ENCODE measurements around the gene DLST.
A peak's percentile ranks its signal among the peaks of the same experiment; 100 is the strongest.

The DLST gene

GRCh38 chr14:74952697-74953484, 71.2 kb downstream of the DLST start:
- no peak for TF ChIP-seq CTCF (IDR thresholded peaks at IDR 0.05; ENCODE audit: low read depth, low read length, missing control alignments)
- no peak for DNase-seq (ENCODE audit: extremely low read depth, low read depth)
- peak overlapping the region; percentile 70 for H3K4me3 ChIP-seq (replicated peaks; ENCODE audit: low read depth, low read length)

All from HFF-Myc (cell line).